Panc1 (cell line): Measurements from ENCODE around the gene TSC22D4. TPM values are rescaled to one million over a fixed set of nuclear protein-coding genes. Genes with fewer than 3 reads are reported as not detected.

Experiments
- ATAC-seq: fragments of 200-7000 bp; cut with Tn5 transposase; 2 replicates; pipeline ENCODE4 v1.9.1; 2020; ENCODE audit warnings: mild to moderate bottlenecking, moderate library complexity
- BruUV-seq: library from RNA; stranded (reverse); fragments of 400-500 nt; replicated peaks from 2 replicates; lab custom pipeline; 2021; lab: Mats Ljungman, UMichigan
- CTCF ChIA-PET: fragments of 300-600 bp; sonication (Branson Sonifier 250); formaldehyde crosslinking; loops from one replicate; lab custom pipeline; 2022; ENCODE audit warnings: antibody characterized with exemption; lab: Charles Lee
- POLR2A ChIA-PET: fragments of 300-600 bp; sonication (Branson Sonifier 250); formaldehyde crosslinking; loops from one replicate; lab custom pipeline; 2022; ENCODE audit warnings: antibody characterized with exemption; lab: Charles Lee
- DNase-seq: peaks from one replicate; pipeline ENCODE4 v3.0.0-alpha.2; 2010; ENCODE audit warnings: low read depth, low spot score
- H3K27ac ChIP-seq: 2 replicates; pipeline ENCODE4 v1.5.1; 2011; ENCODE audit warnings: mild to moderate bottlenecking, low read length, inconsistent platforms
- H3K27me3 ChIP-seq: fragments of 200-500 bp; sonication (Bioruptor generic); 2 replicates; pipeline ENCODE4 v1.6.0; 2014; ENCODE audit warnings: low read length, inconsistent platforms; ENCODE audit not compliant: control insufficient read depth, insufficient read depth
- H3K36me3 ChIP-seq: fragments of 200-500 bp; sonication (Bioruptor generic); 2 replicates; pipeline ENCODE4 v1.5.1; 2014; ENCODE audit warnings: inconsistent platforms, mild to moderate bottlenecking, low read length, moderate library complexity; ENCODE audit not compliant: control insufficient read depth, insufficient read depth
- H3K4me1 ChIP-seq: 2 replicates; pipeline ENCODE4 v1.5.1; 2011; ENCODE audit warnings: inconsistent platforms, mild to moderate bottlenecking, low read length, moderate library complexity; ENCODE audit not compliant: control insufficient read depth, insufficient read depth
- H3K4me3 ChIP-seq, 2 experiments: 2 replicates each; pipeline ENCODE4 v1.5.1; 2011 to 2012; ENCODE audit warnings: low read depth in 2 of 2, low read length in 2 of 2, mild to moderate bottlenecking in 2 of 2, inconsistent platforms in 1 of 2, moderate library complexity in 1 of 2
- H3K9me3 ChIP-seq: fragments of 200-500 bp; sonication (Bioruptor generic); 2 replicates; pipeline ENCODE4 v1.5.1; 2014; ENCODE audit warnings: low read depth, mild to moderate bottlenecking, inconsistent platforms, low read length, moderate library complexity; ENCODE audit not compliant: control insufficient read depth, insufficient read depth
- CTCF ChIP-seq: fragments of 450-650 bp; IDR thresholded peaks from 2 replicates; pipeline ENCODE4 v1.5.1; 2017; ENCODE audit warnings: mild to moderate bottlenecking
- POLR2AphosphoS5 ChIP-seq: IDR thresholded peaks from 2 replicates; pipeline ENCODE4 v1.6.1; 2012; ENCODE audit warnings: mild to moderate bottlenecking, low read depth, low read length, moderate library complexity
- REST ChIP-seq, 2 experiments: IDR thresholded peaks; 2 replicates each; pipeline ENCODE4 v1.6.1; 2011 to 2012; ENCODE audit warnings: low read depth in 2 of 2, control low read depth in 1 of 2, low read length in 1 of 2, mild to moderate bottlenecking in 1 of 2, moderate library complexity in 1 of 2; ENCODE audit not compliant: insufficient read depth in 1 of 2
- SIN3A ChIP-seq: IDR thresholded peaks from 2 replicates; pipeline ENCODE4 v1.6.1; 2012; ENCODE audit warnings: low read depth, mild to moderate bottlenecking, low read length, moderate library complexity, borderline replicate concordance; ENCODE audit not compliant: insufficient read depth
- TCF7L2 ChIP-seq: IDR thresholded peaks from 2 replicates; pipeline ENCODE4 v1.6.1; 2011; ENCODE audit warnings: mild to moderate bottlenecking, low read depth, low read length, inconsistent platforms
- in situ Hi-C: cut with HindIII; loops from 2 replicates; pipeline ENCODE4 v1.10.0; 2016; ENCODE audit warnings: low sequenced_read_pairs, low pct_unique_long_range_greater_than_20kb
- intact Hi-C: fragments of 100-400 bp; cut with micrococcal nuclease; formaldehyde crosslinking; loops from one replicate; pipeline ENCODE4 v1.10.0; 2022; ENCODE audit not compliant: unreplicated experiment
- total RNA-seq: library from RNA; stranded (reverse); gene quantifications from one replicate; pipeline ENCODE4 v1.2.1, GENCODE V29; 2021; ENCODE audit not compliant: unreplicated experiment

The TSC22D4 gene
- total RNA-seq, 1 experiment from 2014 or later: 82.6 TPM

GRCh38 chr7:100486753-100487446, 7.9 kb upstream of the TSC22D4 start:
- Histone ChIP-seq H3K36me3 (no peaks in the 10 kb centered on the region), H3K4me1 (peaks cover 25% of the 10 kb centered on the region), H3K27ac (no peak overlapping the region), H3K4me3 (no peak overlapping the region), H3K27me3 (no peaks in the 10 kb centered on the region), H3K9me3 (no peaks in the 10 kb centered on the region)
- no peak for ATAC-seq
- ChIA-PET CTCF (no interaction called here), POLR2A (no interaction called here)
- TF ChIP-seq CTCF: no peak
- no peak for TF ChIP-seq REST (IDR thresholded peaks at IDR 0.05; ENCODE audit: insufficient read depth in 1 of 2, low read depth in 2 of 2, low read length in 1 of 2)
- no peak for TF ChIP-seq TCF7L2
- TF ChIP-seq POLR2AphosphoS5: no peak
- BruUV-seq: no TSS peak
- DNase-seq: no peak
- in situ Hi-C loops (no loop called here), intact Hi-C loops (no loop called here)

GRCh38 chr7:100486111-100486636, 7.2 kb upstream of the TSC22D4 start:
- ChIA-PET POLR2A (no interaction called here), CTCF (no interaction called here)
- Histone ChIP-seq H3K36me3 (no peaks in the 10 kb centered on the region), H3K4me3 (no peak overlapping the region), H3K27me3 (no peaks in the 10 kb centered on the region), H3K4me1 (peaks cover 25% of the 10 kb centered on the region), H3K9me3 (no peaks in the 10 kb centered on the region), H3K27ac (0 out of 2 replicates have a peak overlapping the region, but pooled peaks have one; percentile 24)
- intact Hi-C loops (no loop called here), in situ Hi-C loops (no loop called here)
- BruUV-seq: no TSS peak
- ATAC-seq: no peak
- TF ChIP-seq REST (IDR thresholded peaks at IDR 0.05; ENCODE audit: insufficient read depth in 1 of 2, low read depth in 2 of 2, low read length in 1 of 2): no peak
- TF ChIP-seq SIN3A: no peak
- TF ChIP-seq POLR2AphosphoS5: no peak
- no peak for TF ChIP-seq CTCF
- no peak for TF ChIP-seq TCF7L2
- no peak for DNase-seq
